Measurements from ENCODE around the gene PLIN3.

DNA sequence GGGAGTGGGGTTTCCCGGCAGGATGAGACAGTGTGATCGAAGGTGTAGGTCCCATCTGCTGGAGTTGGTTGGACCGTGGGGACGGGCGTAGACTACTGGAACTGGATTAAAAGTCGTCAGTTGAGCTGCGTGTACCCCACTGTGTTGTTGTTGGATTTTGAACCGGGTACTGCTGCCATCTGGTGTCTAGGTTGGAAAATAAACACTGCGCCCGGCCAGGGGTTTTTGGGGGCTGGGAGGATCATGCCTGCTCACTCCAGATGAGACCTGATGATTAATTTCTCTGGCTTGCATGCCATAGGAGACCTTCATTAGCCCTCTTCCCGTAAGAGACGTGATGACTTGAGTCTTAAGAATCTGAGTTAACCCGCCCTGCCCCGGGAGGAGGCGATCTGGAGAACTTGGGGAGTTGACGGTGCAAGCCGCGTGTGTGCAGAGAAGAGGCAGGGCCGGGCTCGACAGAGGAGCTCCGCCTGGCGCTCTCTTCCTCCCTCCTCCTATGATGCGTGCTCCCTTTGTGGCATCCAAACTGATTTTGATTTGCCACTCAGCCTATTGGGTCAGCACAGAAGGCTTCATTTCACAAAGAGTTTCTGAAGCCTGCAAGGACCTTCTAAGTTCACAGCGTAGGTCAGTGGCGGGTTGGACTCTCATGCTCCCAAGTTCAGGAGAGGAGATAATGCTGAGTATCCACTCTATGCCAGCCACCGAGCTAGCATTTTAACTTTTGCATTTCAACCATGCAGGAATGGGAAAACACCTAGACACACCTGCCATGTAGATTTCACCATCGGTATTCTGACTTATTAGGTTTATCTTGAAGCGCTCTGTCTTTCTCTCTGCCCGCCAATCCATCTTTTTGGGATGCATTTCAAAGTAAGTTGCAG lies 44.6 kb upstream of the PLIN3 start:
- TF ChIP-seq ZNF274 (IDR thresholded peaks at IDR 0.05; ENCODE audit: low read depth, low read length) (no peak), YY1 (IDR thresholded peaks at IDR 0.05; ENCODE audit: insufficient read depth, insufficient read length) (no peak), SUZ12 (IDR thresholded peaks at IDR 0.05; ENCODE audit: extremely low read depth, insufficient read depth, insufficient read length) (no peak)

Data from NT2/D1 (cell line).